A549 treated with DMSO at 1 μM for 4 hours (cell line): ENCODE results near the gene GPD1. TPM values are rescaled to one million over a fixed set of nuclear protein-coding genes. Genes with fewer than 3 reads are reported as not detected.

Experiments
- total RNA-seq: library from RNA; stranded (reverse); fragments of 200-300 nt; extraction: Qiagen RNA extraction; gene quantifications from 5 replicates; pipeline ENCODE4 v1.2.3, GENCODE V29; 2022; ENCODE audit warnings: low read depth

GPD1 gene
- total RNA-seq = 0.10 to 0.39 TPM (median 0.20 TPM) in 5 replicates

DNA sequence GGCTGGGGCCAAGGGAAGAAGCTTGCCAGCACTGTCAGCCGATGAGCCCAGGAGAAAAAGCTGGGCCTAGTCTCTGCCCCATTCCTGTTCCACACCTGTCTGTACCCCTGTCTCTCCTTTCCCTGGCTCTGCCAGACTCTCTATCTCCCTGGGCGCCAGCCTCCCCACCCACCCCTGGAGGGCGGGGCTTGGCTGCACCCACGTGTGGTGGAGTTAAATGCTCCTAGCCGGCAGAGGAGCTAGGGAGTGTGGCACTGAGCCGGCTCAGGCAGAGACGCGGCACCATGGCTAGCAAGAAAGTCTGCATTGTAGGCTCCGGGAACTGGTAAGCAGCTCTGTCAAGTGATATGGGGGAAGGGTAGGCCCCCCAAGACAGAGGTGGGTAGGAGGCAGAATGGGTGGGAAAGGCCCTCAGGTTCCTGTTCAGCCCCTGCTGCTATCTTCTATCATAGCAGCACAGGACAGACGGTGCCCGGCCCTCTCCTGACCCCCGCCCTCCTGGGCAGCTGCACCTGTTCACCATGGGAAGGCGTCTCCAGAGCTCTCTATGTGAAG is at the start of gene GPD1:
Gene GPD1 (plus strand): TSS at position 242 of the 555 bp plus-strand sequence. CDS start 43 bp downstream, at position 285.

DNA sequence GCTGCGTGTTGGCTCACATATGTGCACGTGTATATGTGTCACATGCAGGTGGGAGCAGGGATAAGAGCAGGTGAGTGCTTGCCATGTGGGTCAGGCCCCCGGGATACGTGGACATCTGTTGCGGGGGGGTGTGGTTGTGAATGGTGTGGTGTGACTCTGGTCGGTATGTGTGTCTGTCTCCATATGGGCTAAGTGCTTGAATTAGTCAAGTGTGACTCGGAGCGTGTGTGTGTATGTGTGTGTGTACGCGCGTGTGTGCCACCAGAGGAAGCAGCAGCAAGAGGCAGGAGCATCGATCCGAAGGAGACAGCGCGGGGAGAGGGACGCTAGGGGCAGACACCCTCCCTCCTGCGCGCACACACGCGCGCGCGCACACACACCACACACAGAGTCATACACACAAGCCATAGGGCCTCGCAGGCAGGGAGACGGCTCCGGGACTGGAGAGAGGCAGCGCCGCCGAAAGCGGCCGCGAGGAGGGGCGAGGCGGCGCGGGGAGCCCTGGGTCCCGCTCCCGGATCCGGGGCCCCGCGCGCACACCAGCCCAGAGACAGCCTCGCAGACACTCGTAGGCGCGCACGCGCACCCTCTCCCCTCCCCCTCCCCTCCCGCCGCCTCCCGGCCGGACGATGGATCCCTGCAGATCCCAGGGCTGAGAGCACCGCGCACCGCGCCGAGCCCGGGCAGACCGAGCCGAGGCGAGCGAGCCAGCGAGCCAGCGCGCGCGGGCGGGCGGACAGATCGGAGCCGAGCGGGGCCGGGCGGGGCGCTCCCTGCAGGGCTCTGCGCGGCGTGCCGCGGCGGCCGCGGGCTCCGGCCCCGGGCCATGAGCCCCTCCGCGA is 46.6 kb upstream of the GPD1 start, which contains the start of gene ASIC1:
Gene ASIC1 (plus strand): TSS at position 597 of the 842 bp plus-strand sequence. CDS start 1,171 bp downstream, outside the sequence.

DNA sequence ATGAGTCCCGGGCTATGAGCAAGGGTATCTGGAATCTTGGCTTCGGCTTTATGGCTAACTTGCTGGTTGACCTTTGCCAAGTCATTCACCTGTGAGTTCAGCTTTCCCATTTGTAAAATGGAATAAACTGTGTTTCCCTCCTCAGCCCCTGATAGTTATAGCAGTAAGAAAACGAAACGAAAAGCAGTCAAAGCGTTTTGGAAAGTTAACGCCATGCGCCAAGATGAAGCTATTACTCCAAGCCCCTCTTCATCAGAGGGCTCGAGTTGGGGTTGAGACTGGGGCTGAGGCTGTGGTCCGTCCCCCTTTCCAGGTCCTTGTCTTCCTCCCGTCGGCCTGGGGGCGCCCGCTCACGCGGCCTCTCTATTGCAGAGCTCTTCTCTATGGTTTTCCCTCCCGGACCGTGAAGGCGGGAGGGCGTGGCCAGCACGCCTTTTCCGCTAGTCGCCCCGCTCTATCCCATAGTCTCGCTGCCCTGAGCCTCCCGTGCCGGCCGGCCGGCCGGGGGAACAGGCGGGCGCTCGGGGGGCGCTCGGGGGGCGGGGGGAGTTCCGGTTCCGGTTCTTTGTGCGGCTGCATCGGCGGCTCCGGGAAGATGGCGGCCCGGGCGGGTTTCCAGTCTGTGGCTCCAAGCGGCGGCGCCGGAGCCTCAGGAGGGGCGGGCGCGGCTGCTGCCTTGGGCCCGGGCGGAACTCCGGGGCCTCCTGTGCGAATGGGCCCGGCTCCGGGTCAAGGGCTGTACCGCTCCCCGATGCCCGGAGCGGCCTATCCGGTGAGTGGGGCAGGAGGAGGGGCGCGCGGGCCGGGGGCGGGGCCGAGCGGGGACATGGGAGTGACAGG is 18.8 kb upstream of the GPD1 start, which contains the start of gene SMARCD1:
Gene SMARCD1 (plus strand): TSS at position 568 of the 840 bp plus-strand sequence. CDS start 28 bp downstream, at position 596.

DNA sequence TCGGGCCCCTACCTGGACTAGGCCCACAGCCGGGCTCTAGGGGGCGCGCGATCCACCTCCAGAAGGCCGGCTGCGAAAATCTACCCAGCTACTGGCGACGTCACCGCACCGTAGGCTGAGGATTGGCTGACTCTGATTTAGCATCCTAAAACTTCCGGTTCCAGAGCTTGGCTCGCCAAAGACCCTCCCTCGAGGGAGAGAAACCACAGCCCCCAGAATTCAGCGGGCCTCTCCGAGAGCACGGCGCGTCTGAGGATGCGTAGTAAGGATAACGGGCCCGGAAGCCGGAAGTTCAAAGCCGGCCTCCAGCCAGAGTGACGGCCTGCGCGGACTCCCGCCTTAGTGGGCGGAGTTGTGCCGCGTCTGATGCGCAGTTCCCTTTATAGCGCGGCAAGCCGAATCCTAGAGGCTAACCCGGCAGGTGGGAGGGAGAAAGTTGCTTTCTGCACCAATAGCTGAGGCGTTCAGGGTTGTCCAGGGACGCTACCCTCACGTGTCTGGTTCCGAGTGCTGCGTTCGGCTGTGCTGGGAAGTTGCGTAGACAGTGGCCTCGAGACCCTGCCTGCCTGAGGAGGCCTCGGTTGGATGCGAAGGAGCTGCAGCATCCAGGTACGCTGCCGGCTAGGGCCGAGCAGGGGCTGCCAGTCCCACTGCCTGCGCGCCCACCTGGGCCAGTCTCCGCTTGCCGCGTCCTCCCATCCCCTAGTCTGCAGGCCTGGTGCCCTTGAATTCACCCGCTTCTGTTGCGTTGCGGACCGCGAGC is 8.1 kb downstream of the GPD1 start, which contains the start of gene COX14:
Gene COX14 (plus strand): TSS at position 544 of the 763 bp plus-strand sequence. CDS start 7,808 bp downstream, outside the sequence.

Other genes with a start within 250 kb of the GPD1 start
- gene FAIM2, start 200.1 kb upstream of the GPD1 start, total RNA-seq = 0.04 to 0.16 TPM in 2 of 5 replicates, not detected in the others
- gene AQP2, start 153.3 kb upstream of the GPD1 start, total RNA-seq = not detected in 5 replicates
- not detected in 5 replicates for gene AQP5, start 142.1 kb upstream of the GPD1 start, total RNA-seq
- gene AQP6, start 131.1 kb upstream of the GPD1 start, total RNA-seq = 0.02 to 0.05 TPM in 2 of 5 replicates, not detected in the others
- gene RACGAP1, start 78.5 kb upstream of the GPD1 start, total RNA-seq = 77.7 to 89.1 TPM (median 85.5 TPM) in 5 replicates
- 5.3 to 6.8 TPM (median 6.2 TPM) in 5 replicates for gene ASIC1, start 46.4 kb upstream of the GPD1 start, total RNA-seq
- 72.3 to 81.7 TPM (median 75.1 TPM) in 5 replicates for gene SMARCD1, start 18.7 kb upstream of the GPD1 start, total RNA-seq
- gene COX14, start 8.2 kb downstream of the GPD1 start, total RNA-seq = 69.8 to 77.8 TPM (median 75.1 TPM) in 5 replicates
- 24.9 to 28.4 TPM (median 26.7 TPM) in 5 replicates for gene CERS5, start 63.4 kb downstream of the GPD1 start, total RNA-seq
- gene LIMA1, start 179.5 kb downstream of the GPD1 start, total RNA-seq = 6.8 to 11.4 TPM (median 7.8 TPM) in 5 replicates